Gastroesophageal sphincter (tissue), 4 donors: Measurements from ENCODE around the gene SLC9A3. TPM values are rescaled to one million over a fixed set of nuclear protein-coding genes. Genes with fewer than 3 reads are reported as not detected.

ENCODE experiments used
- ATAC-seq: fragments of 150-250 bp; one replicate; pipeline ENCODE4 v1.9.1; 2016; ENCODE audit warnings: mild to moderate bottlenecking, moderate library complexity
- H3K27ac ChIP-seq, 4 donors: fragments of 200-600 bp; sonication (generic) in 3 of 4; 1 replicate in 3 of 4; 2 replicates in 1 of 4; pipeline ENCODE4 v1.5.1; 2016 to 2019
- H3K27me3 ChIP-seq: fragments of 200-600 bp; sonication (generic); one replicate; pipeline ENCODE4 v1.5.1; 2019
- H3K36me3 ChIP-seq, 2 donors: fragments of 200-600 bp; sonication (generic); one replicate each; pipeline ENCODE4 v1.5.1; 2019; ENCODE audit warnings: control low read depth in 1 of 2
- H3K4me1 ChIP-seq, 3 donors: fragments of 200-600 bp; sonication (generic); 1 replicate in 2 of 3; 2 replicates in 1 of 3; pipeline ENCODE4 v1.5.1; 2016 to 2019; ENCODE audit warnings: control low read depth in 2 of 3
- H3K4me3 ChIP-seq, 2 donors: fragments of 200-600 bp; sonication (generic); one replicate each; pipeline ENCODE4 v1.5.1; 2019; ENCODE audit warnings: mild to moderate bottlenecking in 1 of 2, moderate library complexity in 1 of 2
- H3K9me3 ChIP-seq, 3 donors: fragments of 200-600 bp; sonication (generic); one replicate each; pipeline ENCODE4 v1.5.1; 2017 to 2019; ENCODE audit warnings: control low read depth in 2 of 3
- EP300 ChIP-seq: sonication (generic); formaldehyde crosslinking; IDR thresholded peaks from one replicate; pipeline ENCODE4 v1.6.1; 2017; ENCODE audit warnings: antibody characterized with exemption, mild to moderate bottlenecking
- POLR2A ChIP-seq, 2 donors: fragments of 450-650 bp; IDR thresholded peaks; one replicate each; pipeline ENCODE4 v1.6.1; 2017; ENCODE audit warnings: antibody characterized with exemption in 2 of 2, mild to moderate bottlenecking in 2 of 2, moderate library complexity in 1 of 2
- POLR2AphosphoS5 ChIP-seq: sonication (generic); formaldehyde crosslinking; IDR thresholded peaks from one replicate; pipeline ENCODE4 v1.6.1; 2017; ENCODE audit warnings: antibody characterized with exemption
- WGBS, 2 donors: methylation state at CpG; one replicate each; pipeline ENCODE4 v1.1.5; 2018; ENCODE audit warnings: low coverage in 1 of 2; 5-methylcytosine and 5-hydroxymethylcytosine counted together
- total RNA-seq, 4 donors: library from RNA; depleted of rRNA; stranded (reverse); fragments of >200 nt; gene quantifications; one replicate each; pipeline ENCODE4 v1.1.0, GENCODE V29; 2016
- TF ChIP-seq, protein P1 (sequence below), 4 experiments: fragments of 200-600 bp in 2 of 4; fragments of 450-650 bp in 2 of 4; sonication (generic) in 1 of 4; IDR thresholded peaks; one replicate each; pipeline ENCODE4 v1.5.1; 2017 to 2019; ENCODE audit warnings: antibody characterized with exemption in 4 of 4, mild to moderate bottlenecking in 2 of 4, moderate library complexity in 2 of 4

The SLC9A3 gene
- total RNA-seq, 4 donors from 2014 or later = 2.6 to 3.9 (median 2.8) TPM

DNA sequence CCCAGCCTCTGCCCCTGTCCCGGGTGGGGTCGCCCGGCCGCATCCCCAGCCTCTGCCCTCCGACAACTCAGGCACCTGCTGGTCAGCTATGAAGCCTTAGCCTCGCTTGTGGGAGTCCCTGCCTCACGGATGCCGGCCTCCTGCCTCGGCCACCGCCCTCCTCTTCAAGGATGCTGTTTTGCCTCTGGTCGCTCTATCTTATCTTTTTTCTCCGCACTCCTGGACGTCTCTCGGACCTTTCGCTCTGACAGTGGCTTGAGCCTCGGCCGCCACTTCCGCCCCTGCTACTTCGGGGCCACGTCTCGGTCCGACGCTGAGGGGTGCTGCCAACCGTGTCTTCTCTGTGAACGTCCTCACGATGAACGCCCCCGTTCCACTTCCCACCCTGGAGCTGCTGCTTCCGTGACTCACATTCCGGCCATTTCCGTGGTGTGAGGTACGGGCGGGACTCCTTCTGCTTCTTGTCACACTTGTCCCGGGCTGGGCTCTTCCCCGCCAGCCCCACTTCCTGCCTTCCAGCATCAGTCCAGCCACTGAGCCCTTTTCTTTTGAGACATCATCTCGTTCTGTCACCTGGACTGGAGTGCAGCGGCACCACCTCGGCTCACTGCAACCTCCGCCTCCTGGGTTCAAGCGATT, 26.3 kb downstream of the SLC9A3 start:
- Histone ChIP-seq H3K9me3 (no peaks in the 10 kb centered on the region), H3K4me3 (no peak overlapping the region), H3K27ac (no peak overlapping the region), H3K27me3 (peaks cover 95% of the 10 kb centered on the region), H3K4me1 (peaks cover 0 to 5% (median 0%) of the 10 kb centered on the region in 3 donors), H3K36me3 (no peaks in the 10 kb centered on the region)
- no peak for TF ChIP-seq POLR2A (IDR thresholded peaks at IDR 0.05)
- TF ChIP-seq, protein P1, sequence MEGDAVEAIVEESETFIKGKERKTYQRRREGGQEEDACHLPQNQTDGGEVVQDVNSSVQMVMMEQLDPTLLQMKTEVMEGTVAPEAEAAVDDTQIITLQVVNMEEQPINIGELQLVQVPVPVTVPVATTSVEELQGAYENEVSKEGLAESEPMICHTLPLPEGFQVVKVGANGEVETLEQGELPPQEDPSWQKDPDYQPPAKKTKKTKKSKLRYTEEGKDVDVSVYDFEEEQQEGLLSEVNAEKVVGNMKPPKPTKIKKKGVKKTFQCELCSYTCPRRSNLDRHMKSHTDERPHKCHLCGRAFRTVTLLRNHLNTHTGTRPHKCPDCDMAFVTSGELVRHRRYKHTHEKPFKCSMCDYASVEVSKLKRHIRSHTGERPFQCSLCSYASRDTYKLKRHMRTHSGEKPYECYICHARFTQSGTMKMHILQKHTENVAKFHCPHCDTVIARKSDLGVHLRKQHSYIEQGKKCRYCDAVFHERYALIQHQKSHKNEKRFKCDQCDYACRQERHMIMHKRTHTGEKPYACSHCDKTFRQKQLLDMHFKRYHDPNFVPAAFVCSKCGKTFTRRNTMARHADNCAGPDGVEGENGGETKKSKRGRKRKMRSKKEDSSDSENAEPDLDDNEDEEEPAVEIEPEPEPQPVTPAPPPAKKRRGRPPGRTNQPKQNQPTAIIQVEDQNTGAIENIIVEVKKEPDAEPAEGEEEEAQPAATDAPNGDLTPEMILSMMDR (IDR thresholded peaks at IDR 0.05) = no peak
- no peak for TF ChIP-seq EP300
- ATAC-seq = no peak
- 60 to 100% methylated on average over 1 to 28 of the region's 40 CpGs for WGBS, 2 donors

- Histone ChIP-seq H3K9me3 (no peaks in the 10 kb centered on the region), H3K4me3 (no peak overlapping the region), H3K36me3 (no peaks in the 10 kb centered on the region), H3K4me1 (peaks cover 0 to 8% (median 0%) of the 10 kb centered on the region in 3 donors), H3K27me3 (peaks cover 95% of the 10 kb centered on the region), H3K27ac (no peak overlapping the region)
- ATAC-seq = no peak
- no peak for TF ChIP-seq POLR2A (IDR thresholded peaks at IDR 0.05)
- no peak for TF ChIP-seq POLR2AphosphoS5
- TF ChIP-seq EP300 = no peak
- TF ChIP-seq, protein P1 (IDR thresholded peaks at IDR 0.05) = no peak
- WGBS, 2 donors = 71 to 74% methylated on average over 6 to 10 of the region's 22 CpGs
Measured at GRCh38 chr5:497090-497700, 27.1 kb downstream of the SLC9A3 start.

DNA sequence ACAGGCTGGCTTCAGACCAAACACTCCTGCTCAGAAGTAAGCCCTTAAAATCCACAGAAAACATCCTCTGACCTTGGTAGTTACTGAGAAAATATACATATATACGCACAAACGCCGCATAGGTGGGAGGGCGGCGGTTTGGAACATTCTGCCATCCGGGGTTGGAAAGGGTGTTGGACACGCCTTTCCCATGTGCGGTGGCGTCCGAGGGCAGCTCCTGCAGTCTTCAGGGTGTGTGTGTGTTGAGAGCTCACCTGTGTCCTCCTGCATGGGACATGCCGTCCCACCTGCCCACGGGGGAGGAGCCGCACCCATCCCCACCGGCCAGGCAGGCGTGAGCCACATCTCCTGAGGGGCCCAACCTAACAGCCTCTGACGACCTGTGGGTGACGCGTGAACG, 28.2 kb downstream of the SLC9A3 start:
- H3K27ac ChIP-seq = no peak overlapping the region
- no peaks in the 10 kb centered on the region for H3K9me3 ChIP-seq
- ATAC-seq = no peak
- H3K4me3 ChIP-seq = no peak overlapping the region
- peaks cover 94% of the 10 kb centered on the region for H3K27me3 ChIP-seq
- no peaks in the 10 kb centered on the region for H3K36me3 ChIP-seq
- peaks cover 0 to 8% (median 0%) of the 10 kb centered on the region in 3 donors for H3K4me1 ChIP-seq
- 14 to 20% methylated on average over 4 to 5 of the region's 19 CpGs for WGBS, 2 donors
- TF ChIP-seq POLR2AphosphoS5 = no peak
- TF ChIP-seq, protein P1 (IDR thresholded peaks at IDR 0.05) = no peak
- no peak for TF ChIP-seq EP300
- TF ChIP-seq POLR2A (IDR thresholded peaks at IDR 0.05) = no peak

DNA sequence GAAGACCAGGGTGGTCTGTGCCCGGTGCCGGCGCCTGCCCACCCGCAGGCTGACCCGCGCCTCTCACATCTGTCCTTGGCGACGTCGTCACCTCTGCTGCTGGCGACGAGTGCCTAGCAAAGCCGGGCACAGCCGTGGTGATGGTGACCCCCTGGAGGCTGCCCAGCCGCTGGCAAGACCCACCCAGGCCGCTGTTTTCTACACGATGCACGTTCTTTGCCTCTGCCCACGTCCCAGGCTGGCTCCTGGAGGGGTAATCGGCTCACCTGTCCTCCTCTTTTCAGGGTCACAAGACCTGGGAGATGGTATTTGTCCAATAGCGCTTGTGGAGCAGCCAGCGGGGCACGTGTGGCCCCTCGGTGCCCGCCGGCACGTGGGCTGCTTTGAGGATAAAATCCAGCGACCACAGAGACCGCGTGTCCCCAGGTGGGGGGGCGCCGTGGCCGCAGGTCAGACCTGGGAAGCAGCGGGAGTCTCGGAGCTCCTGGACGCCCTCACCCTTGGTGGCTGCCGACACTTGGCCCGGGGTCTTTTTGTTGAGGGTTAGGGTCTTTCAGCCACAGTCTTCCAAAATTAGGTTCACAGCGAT, 29.5 kb downstream of the SLC9A3 start:
- ATAC-seq = no peak
- Histone ChIP-seq H3K36me3 (no peaks in the 10 kb centered on the region), H3K27me3 (peaks cover 92% of the 10 kb centered on the region), H3K27ac (no peak overlapping the region), H3K9me3 (no peaks in the 10 kb centered on the region), H3K4me3 (no peak overlapping the region), H3K4me1 (peaks cover 0 to 8% (median 0%) of the 10 kb centered on the region in 3 donors)
- WGBS, 2 donors = 82% methylated on average over 3 of the region's 38 CpGs; no CpG with 5 or more reads in 1 of the 2 donors
- TF ChIP-seq POLR2AphosphoS5 = no peak
- no peak for TF ChIP-seq POLR2A (IDR thresholded peaks at IDR 0.05)
- no peak for TF ChIP-seq EP300
- TF ChIP-seq, protein P1 (IDR thresholded peaks at IDR 0.05) = no peak
